ENCODE data around the gene PTPRN2. TPM values are rescaled to one million over a fixed set of nuclear protein-coding genes. Genes with fewer than 3 reads are reported as not detected.

The PTPRN2 gene
- total and polyA plus RNA-seq, 2 donors (not counting 3 experiments of a cell fraction or from before 2014, with no cell fraction given), result 0.62 to 0.88 TPM

- H3K9me3 ChIP-seq (replicated peaks; ENCODE audit: control insufficient read depth, insufficient read depth, low read length), result peaks cover 8% of the 10 kb centered on the region
Measured at GRCh38 chr7:158301207-158301606, 286.4 kb downstream of the PTPRN2 start.

GRCh38 chr7:158300427-158300826, 287.2 kb downstream of the PTPRN2 start:
- CTCF ChIA-PET, result no interaction called here
- Histone ChIP-seq H3K4me1 (ENCODE audit: control insufficient read depth, extremely low read depth, insufficient read depth, low read length) (no peaks in the 10 kb centered on the region), H4K20me1 (replicated peaks; ENCODE audit: control insufficient read depth, extremely low read depth, insufficient read depth, low read length) (no peaks in the 10 kb centered on the region), H3K9me1 (replicated peaks; ENCODE audit: control insufficient read depth, extremely low read depth, insufficient read depth, low read length) (no peaks in the 10 kb centered on the region), H3K79me2 (ENCODE audit: control insufficient read depth, insufficient read depth, low read length) (no peaks in the 10 kb centered on the region), H3K4me3 (replicated peaks in 1 of 3; ENCODE audit: insufficient read depth in 1 of 3, low read depth in 1 of 3, low read length in 3 of 3) (no peak overlapping the region), H3K4me2 (ENCODE audit: insufficient read depth, low read length) (no peak overlapping the region), H2AFZ (ENCODE audit: low read depth, low read length) (no peak overlapping the region), H3K9ac (replicated peaks; ENCODE audit: extremely low read depth, insufficient read depth, low read length) (no peak overlapping the region), H3K27ac (ENCODE audit: insufficient read depth, low read depth, low read length) (no peak overlapping the region), H3K27me3 (ENCODE audit: control insufficient read depth in 2 of 2, insufficient read depth in 2 of 2, low read length in 2 of 2) (no peaks in the 10 kb centered on the region), H3K9me3 (replicated peaks; ENCODE audit: control insufficient read depth, insufficient read depth, low read length) (peaks cover 8% of the 10 kb centered on the region), H3K36me3 (ENCODE audit: control insufficient read depth in 2 of 2, extremely low read depth in 1 of 2, insufficient read depth in 2 of 2, low read length in 2 of 2) (no peaks in the 10 kb centered on the region)
- intact Hi-C loops (cut with micrococcal nuclease) (no loop called here), dilution Hi-C loops (cut with MboI; ENCODE audit: extremely low pct_ligation_motif_present, low sequenced_read_pairs) (no loop called here)
- FAIRE-seq (no peak), DNase-seq (ENCODE audit: low read depth, low spot score) (no peak)
- no TSS peak for BruUV-seq (replicated peaks)
- POLR2A ChIA-PET, result no interaction called here
- TF ChIP-seq CTCF (IDR thresholded peaks at IDR 0.05; ENCODE audit: extremely low read depth in 1 of 2, insufficient read depth in 1 of 2, low read depth in 1 of 2, low read length in 2 of 2) (no peak), JUN (IDR thresholded peaks at IDR 0.05; ENCODE audit: borderline replicate concordance, insufficient read depth, insufficient read length, low read depth) (no peak), POLR2AphosphoS5 (IDR thresholded peaks at IDR 0.05; ENCODE audit: insufficient read depth, low read depth, low read length) (no peak), POLR2A (IDR thresholded peaks at IDR 0.05; ENCODE audit: low read depth, low read length) (no peak), GATA2 (IDR thresholded peaks at IDR 0.05; ENCODE audit: insufficient read depth, insufficient read length, low read depth, low read length) (no peak), FOS (IDR thresholded peaks at IDR 0.05; ENCODE audit: borderline replicate concordance, insufficient read depth, low read length) (no peak), EZH2 (IDR thresholded peaks at IDR 0.05; ENCODE audit: borderline replicate concordance, low read depth, low read length, severe bottlenecking) (no peak), MYC (IDR thresholded peaks at IDR 0.05; ENCODE audit: low read depth, low read length) (no peak), MAX (IDR thresholded peaks at IDR 0.05; ENCODE audit: insufficient read depth, insufficient read length) (no peak)

More at GRCh38 chr7:158301207-158301606, 286.4 kb downstream of the PTPRN2 start:
- FAIRE-seq (no peak), DNase-seq (ENCODE audit: low read depth, low spot score) (no peak)
- intact Hi-C loops (cut with micrococcal nuclease) (no loop called here), dilution Hi-C loops (cut with MboI; ENCODE audit: extremely low pct_ligation_motif_present, low sequenced_read_pairs) (no loop called here)
- H3K4me1 ChIP-seq (ENCODE audit: control insufficient read depth, extremely low read depth, insufficient read depth, low read length), result no peaks in the 10 kb centered on the region
- no peaks in the 10 kb centered on the region for H3K79me2 ChIP-seq (ENCODE audit: control insufficient read depth, insufficient read depth, low read length)
- no peaks in the 10 kb centered on the region for H3K9me1 ChIP-seq (replicated peaks; ENCODE audit: control insufficient read depth, extremely low read depth, insufficient read depth, low read length)
- H3K4me2 ChIP-seq (ENCODE audit: insufficient read depth, low read length), result no peak overlapping the region
- H4K20me1 ChIP-seq (replicated peaks; ENCODE audit: control insufficient read depth, extremely low read depth, insufficient read depth, low read length), result no peaks in the 10 kb centered on the region
- no peak overlapping the region for H3K27ac ChIP-seq (ENCODE audit: insufficient read depth, low read depth, low read length)
- no peak overlapping the region for H3K4me3 ChIP-seq (replicated peaks in 1 of 3; ENCODE audit: insufficient read depth in 1 of 3, low read depth in 1 of 3, low read length in 3 of 3)
- TF ChIP-seq EZH2 (IDR thresholded peaks at IDR 0.05; ENCODE audit: borderline replicate concordance, low read depth, low read length, severe bottlenecking) (no peak), JUN (IDR thresholded peaks at IDR 0.05; ENCODE audit: borderline replicate concordance, insufficient read depth, insufficient read length, low read depth) (no peak)
- no peak overlapping the region for H3K9ac ChIP-seq (replicated peaks; ENCODE audit: extremely low read depth, insufficient read depth, low read length)
- H2AFZ ChIP-seq (ENCODE audit: low read depth, low read length), result no peak overlapping the region
- CTCF ChIA-PET, result no interaction called here
- no peaks in the 10 kb centered on the region for H3K36me3 ChIP-seq (ENCODE audit: control insufficient read depth in 2 of 2, extremely low read depth in 1 of 2, insufficient read depth in 2 of 2, low read length in 2 of 2)
- no peaks in the 10 kb centered on the region for H3K27me3 ChIP-seq (ENCODE audit: control insufficient read depth in 2 of 2, insufficient read depth in 2 of 2, low read length in 2 of 2)
- POLR2A ChIA-PET, result no interaction called here
- BruUV-seq (replicated peaks), result no TSS peak

Data from endothelial cell of umbilical vein (primary cell).